Nephron progenitor cell (in vitro differentiated cells): ENCODE results near the gene GALNS.
A peak's percentile ranks its signal among the peaks of the same experiment; 100 is the strongest.

Experiments
- DNase-seq: peaks from one replicate; pipeline ENCODE4 v3.0.0; 2021
- H3K27ac Mint-ChIP-seq: 2 replicates; pipeline ENCODE4 v1.8.0; 2021; ENCODE audit warnings: mild to moderate bottlenecking, moderate library complexity, mixed read lengths
- H3K27me3 Mint-ChIP-seq: 2 replicates; pipeline ENCODE4 v1.8.0; 2021; ENCODE audit warnings: mild to moderate bottlenecking, low read depth, mixed read lengths; ENCODE audit not compliant: poor library complexity
- H3K36me3 Mint-ChIP-seq: 2 replicates; pipeline ENCODE4 v1.8.0; 2021; ENCODE audit warnings: low read depth, mixed read lengths
- H3K4me1 Mint-ChIP-seq: 2 replicates; pipeline ENCODE4 v1.8.0; 2021; ENCODE audit warnings: mixed read lengths
- H3K4me3 Mint-ChIP-seq: 2 replicates; pipeline ENCODE4 v1.8.0; 2021; ENCODE audit warnings: mild to moderate bottlenecking, moderate library complexity, mixed read lengths
- H3K9me3 Mint-ChIP-seq: 2 replicates; pipeline ENCODE4 v1.8.0; 2021; ENCODE audit warnings: mild to moderate bottlenecking, moderate library complexity, mixed read lengths
- TF ChIP-seq, protein P1 (sequence below): fragments of 200-600 bp; sonication (generic); IDR thresholded peaks from 2 replicates; pipeline ENCODE4 v1.5.0; 2021; ENCODE audit warnings: antibody characterized with exemption

GALNS gene

DNA sequence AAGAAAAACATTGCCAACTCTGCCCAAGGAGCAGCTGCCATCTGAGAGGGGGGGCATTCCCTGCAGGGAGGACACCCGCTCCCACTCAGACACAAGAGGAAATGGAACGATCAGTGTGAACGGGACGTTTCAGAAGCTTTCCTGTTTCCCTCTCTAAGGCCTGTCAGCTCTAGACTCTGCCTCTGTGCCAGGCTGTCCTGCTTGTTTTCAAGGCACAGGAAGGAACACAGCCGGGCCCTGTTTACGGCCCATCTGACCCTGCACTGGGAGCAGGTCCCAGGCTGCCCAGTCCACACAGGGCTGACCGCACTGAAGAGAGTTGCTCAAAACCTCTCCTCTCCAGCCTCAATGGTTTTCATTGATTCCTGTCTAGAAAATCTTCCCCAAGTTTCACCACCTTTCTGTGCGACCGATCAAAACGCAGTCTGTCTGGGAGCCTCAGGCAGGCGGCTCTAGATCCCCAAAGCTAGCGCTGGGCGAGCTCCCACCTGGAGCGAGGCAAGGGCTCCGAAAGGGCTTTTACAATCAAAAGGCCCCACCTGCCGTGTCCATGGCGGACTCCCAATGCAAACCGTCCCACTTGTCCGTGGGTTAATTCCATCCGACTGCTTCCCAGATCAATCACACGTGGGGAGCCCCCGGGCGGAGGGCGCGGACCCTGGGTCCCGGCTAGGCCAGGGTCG lies 73.2 kb downstream of the GALNS start:
- Mint-ChIP-seq H3K27me3 (peaks cover 67% of the 10 kb centered on the region), H3K27ac (no peak overlapping the region), H3K4me1 (peaks cover 29% of the 10 kb centered on the region), H3K9me3 (no peaks in the 10 kb centered on the region), H3K4me3 (peak overlapping the region; percentile 21), H3K36me3 (no peaks in the 10 kb centered on the region)
- TF ChIP-seq, protein P1, sequence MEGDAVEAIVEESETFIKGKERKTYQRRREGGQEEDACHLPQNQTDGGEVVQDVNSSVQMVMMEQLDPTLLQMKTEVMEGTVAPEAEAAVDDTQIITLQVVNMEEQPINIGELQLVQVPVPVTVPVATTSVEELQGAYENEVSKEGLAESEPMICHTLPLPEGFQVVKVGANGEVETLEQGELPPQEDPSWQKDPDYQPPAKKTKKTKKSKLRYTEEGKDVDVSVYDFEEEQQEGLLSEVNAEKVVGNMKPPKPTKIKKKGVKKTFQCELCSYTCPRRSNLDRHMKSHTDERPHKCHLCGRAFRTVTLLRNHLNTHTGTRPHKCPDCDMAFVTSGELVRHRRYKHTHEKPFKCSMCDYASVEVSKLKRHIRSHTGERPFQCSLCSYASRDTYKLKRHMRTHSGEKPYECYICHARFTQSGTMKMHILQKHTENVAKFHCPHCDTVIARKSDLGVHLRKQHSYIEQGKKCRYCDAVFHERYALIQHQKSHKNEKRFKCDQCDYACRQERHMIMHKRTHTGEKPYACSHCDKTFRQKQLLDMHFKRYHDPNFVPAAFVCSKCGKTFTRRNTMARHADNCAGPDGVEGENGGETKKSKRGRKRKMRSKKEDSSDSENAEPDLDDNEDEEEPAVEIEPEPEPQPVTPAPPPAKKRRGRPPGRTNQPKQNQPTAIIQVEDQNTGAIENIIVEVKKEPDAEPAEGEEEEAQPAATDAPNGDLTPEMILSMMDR: no peak
- DNase-seq: peak; percentile 5

DNA sequence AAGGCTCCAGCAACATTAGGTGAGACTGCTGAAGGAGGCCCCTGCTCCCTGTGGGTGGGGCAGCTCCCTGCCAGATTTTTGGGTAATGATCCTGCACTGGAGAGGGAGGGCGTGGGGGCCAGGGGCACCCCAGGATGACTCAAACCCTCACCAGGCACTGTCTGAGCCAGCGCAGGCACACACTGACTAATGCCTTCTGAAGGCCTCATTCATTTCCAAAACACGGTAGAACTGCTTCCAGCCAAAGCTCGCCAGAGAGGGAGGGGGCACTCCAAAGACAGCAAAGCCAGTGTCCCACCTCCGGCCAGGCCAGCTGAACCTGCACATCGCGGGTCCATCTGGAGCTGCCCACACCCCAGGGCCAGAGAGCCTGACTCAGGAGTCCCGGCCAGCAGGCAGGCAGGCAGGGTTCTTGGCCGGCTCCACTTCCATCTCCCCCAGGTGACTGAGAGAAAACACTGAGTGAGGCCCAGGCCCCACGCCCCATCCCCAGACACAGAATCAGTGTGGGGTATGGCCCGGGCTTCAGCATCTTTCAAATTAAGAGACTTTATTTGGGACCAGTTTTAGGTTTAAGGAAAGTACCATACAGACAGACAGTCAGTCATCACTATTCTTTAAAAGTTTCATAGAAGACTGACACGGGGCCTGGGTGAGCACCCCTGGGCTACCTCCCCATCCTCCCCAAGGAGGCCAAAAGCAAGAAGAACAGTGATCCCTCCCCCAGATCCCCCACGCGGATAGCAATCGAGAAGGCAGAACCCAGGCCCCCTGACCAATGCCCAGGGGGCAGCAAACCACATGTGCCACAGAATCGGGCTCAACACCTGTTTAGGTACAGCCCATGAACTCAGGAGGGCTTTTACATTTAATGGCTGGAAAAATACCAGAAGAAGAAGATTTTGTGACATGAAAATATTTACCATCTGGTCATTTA lies 74.0 kb downstream of the GALNS start:
- peak; percentile 8 for DNase-seq
- Mint-ChIP-seq H3K4me1 (peaks cover 37% of the 10 kb centered on the region), H3K9me3 (no peaks in the 10 kb centered on the region), H3K27me3 (peaks cover 63% of the 10 kb centered on the region), H3K36me3 (no peaks in the 10 kb centered on the region), H3K4me3 (peak overlapping the region; percentile 21), H3K27ac (no peak overlapping the region)
- TF ChIP-seq, protein P1: no peak

DNA sequence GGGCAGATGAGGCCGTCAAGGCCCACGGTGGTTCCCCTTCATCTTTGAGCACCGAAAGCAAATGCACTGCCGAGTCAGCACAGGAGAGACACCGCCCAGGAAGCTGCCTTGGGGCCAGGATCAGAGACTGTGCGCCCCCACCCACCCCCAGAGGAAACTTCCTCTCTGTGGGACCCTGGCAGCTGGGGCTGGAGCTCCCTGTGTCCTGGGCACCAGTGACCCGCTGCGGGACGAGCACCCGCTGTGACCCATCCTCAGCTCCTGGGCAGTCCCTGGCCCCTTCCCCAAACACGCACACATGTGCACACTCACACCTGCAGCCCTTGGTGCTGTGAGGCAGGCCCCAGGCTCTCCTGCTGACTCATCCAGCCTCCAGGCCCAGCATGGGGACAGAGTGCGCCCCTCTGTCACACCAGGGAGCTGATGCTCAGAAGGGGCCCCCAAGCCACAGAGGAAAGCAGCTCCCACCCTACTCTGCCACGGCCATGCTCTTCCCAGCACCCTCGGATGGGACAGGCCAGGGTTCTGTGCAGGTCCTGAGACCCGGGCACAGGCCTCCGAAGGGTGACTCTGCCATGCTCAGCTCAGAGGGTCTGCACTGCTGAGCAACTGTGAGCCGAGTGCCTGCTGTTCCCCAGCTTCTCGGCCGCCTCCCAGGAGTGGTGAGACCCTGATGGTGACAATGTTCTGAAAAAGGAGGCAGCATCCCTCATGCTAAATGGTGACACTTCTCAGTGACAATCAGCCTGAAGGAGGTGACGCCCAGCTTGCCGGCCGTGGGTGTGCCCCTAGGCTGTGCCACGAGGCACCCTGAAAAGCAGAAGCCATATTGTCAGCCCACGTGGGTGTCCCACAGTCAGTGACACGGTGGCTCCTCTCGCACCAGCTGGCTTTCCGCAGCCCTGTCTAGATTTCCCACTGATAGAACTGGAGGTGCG lies 75.3 kb downstream of the GALNS start:
- no peaks in the 10 kb centered on the region for H3K9me3 Mint-ChIP-seq

DNA sequence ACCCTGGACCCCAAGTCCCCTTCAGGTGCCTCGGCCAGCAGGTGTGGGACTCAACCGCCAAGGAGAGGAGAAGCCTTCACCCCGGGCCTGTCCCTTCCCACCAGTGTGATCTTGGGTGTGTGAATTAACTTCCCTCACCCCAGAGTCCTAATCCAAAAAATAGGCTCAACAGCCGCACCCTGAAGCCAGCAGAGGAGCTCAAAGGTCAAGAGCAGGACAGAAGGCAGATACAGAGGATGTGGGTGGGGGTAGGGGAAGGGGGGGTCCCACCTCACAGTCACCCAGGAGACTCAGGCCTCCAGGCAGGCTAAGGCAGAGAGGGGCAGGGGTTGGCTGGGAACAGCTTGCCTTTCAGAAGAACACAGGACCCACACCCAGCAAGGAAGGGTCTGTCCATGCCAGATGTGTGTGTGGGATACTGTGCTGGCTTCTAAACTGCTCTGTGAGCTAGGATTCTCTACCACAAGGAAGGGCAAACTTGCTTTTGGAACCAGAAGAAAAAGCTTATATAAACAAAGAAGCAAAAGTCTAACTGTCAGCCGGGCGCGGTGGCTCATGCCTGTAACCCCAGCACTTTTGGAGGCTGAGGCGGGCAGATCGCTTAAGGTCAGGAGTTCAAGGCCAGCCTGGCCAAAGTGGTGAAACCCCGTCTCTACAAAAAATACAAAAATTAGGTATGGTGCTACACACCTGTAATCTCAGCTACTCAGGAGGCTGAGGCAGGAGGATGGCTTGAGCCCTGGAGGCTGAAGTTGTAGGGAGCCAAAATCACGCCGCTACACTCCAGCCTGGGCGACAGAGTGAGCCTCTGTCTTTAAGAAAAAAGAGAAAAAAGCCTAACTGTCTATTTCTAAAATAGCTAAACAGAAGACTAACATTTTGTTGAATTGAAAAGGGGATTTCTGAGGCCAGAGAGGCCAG lies 76.3 kb downstream of the GALNS start:
- no peaks in the 10 kb centered on the region for H3K9me3 Mint-ChIP-seq
- peaks cover 53% of the 10 kb centered on the region for H3K27me3 Mint-ChIP-seq
- H3K27ac Mint-ChIP-seq: no peak overlapping the region
- TF ChIP-seq, protein P1: no peak
- H3K4me3 Mint-ChIP-seq: no peak overlapping the region
- no peaks in the 10 kb centered on the region for H3K36me3 Mint-ChIP-seq
- H3K4me1 Mint-ChIP-seq: peaks cover 46% of the 10 kb centered on the region
- no peak for DNase-seq

More for the DNA sequence above, 75.3 kb downstream of the GALNS start:
- Mint-ChIP-seq H3K27ac (no peak overlapping the region), H3K36me3 (no peaks in the 10 kb centered on the region), H3K4me3 (no peak overlapping the region), H3K4me1 (peaks cover 46% of the 10 kb centered on the region), H3K27me3 (peaks cover 58% of the 10 kb centered on the region)
- TF ChIP-seq, protein P1: no peak
- DNase-seq: no peak
